SK-N-MC (cell line): ENCODE measurements around the gene CACNB2.

ENCODE experiments used
- DNase-seq: peaks from one replicate; pipeline ENCODE4 v3.0.0-alpha.2; 2011; ENCODE audit warnings: low read depth, low spot score
- H3K27ac ChIP-seq: fragments of 200-600 bp; sonication (generic); 2 replicates; pipeline ENCODE4 v1.5.1; 2016; ENCODE audit warnings: mixed run types
- H3K36me3 ChIP-seq: fragments of 200-600 bp; sonication (generic); 2 replicates; pipeline ENCODE4 v1.6.1; 2017; ENCODE audit warnings: antibody characterized with exemption, low read length, mixed read lengths; ENCODE audit not compliant: insufficient read depth
- H3K4me3 ChIP-seq: fragments of 200-600 bp; sonication (generic); 2 replicates; pipeline ENCODE4 v1.5.1; 2016
- H3K9ac ChIP-seq: fragments of 200-600 bp; sonication (generic); 2 replicates; pipeline ENCODE4 v1.8.0; 2017; ENCODE audit warnings: mixed run types, mixed read lengths; ENCODE audit not compliant: insufficient read length
- H3K9me3 ChIP-seq: fragments of 200-600 bp; sonication (generic); 2 replicates; pipeline ENCODE4 v1.6.1; 2017; ENCODE audit warnings: low read depth, mild to moderate bottlenecking, antibody characterized with exemption, low read length, moderate library complexity, mixed read lengths
- EZH2 ChIP-seq: fragments of 200-600 bp; sonication (generic); IDR thresholded peaks from one replicate; pipeline ENCODE4 v1.6.1; 2017; ENCODE audit warnings: antibody characterized with exemption
- FOXP2 ChIP-seq: optimal IDR thresholded peaks from 2 replicates; pipeline ENCODE3; 2011; ENCODE audit warnings: mild to moderate bottlenecking, moderate library complexity; ENCODE audit not compliant: insufficient read depth; ENCODE audit errors: extremely low read length, control extremely low read depth
- POLR2AphosphoS5 ChIP-seq: IDR thresholded peaks from 2 replicates; pipeline ENCODE4 v1.6.1; 2012; ENCODE audit warnings: mild to moderate bottlenecking, low read depth, low read length, borderline replicate concordance

CACNB2 gene

GRCh38 chr10:18209241-18209640, 69.0 kb downstream of the CACNB2 start:
- Histone ChIP-seq H3K36me3 (no peaks in the 10 kb centered on the region), H3K9me3 (no peaks in the 10 kb centered on the region), H3K27ac (no peak overlapping the region), H3K4me3 (no peak overlapping the region), H3K9ac (no peak overlapping the region)
- DNase-seq: no peak
- TF ChIP-seq POLR2AphosphoS5 (no peak), EZH2 (no peak), FOXP2 (no peak)

DNA sequence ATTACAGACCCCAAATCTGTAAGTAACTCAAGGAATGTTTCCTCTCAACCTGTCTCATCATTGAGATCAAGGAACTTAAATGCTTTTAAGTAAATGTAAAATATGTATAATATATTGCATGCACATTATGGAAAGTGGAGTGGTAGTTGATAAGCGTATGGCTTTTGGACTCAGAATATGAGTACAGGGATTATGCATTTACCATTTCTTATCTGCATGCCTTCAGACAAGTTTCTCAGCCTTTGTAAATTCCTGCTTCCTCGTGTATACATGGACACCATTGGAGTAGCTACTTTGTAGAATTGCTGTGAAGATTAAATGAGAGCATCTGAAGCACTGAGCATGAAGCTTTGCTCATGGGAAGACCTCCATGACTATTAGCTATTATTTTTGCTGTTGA, 70.5 kb downstream of the CACNB2 start:
- H3K27ac ChIP-seq: no peak overlapping the region
- H3K9me3 ChIP-seq: no peaks in the 10 kb centered on the region
- no peak overlapping the region for H3K9ac ChIP-seq
- TF ChIP-seq EZH2: no peak
- no peak for TF ChIP-seq FOXP2
- TF ChIP-seq POLR2AphosphoS5: no peak
- no peak overlapping the region for H3K4me3 ChIP-seq
- no peaks in the 10 kb centered on the region for H3K36me3 ChIP-seq
- no peak for DNase-seq

GRCh38 chr10:18211862-18212261, 71.6 kb downstream of the CACNB2 start:
- no peak overlapping the region for H3K9ac ChIP-seq
- H3K9me3 ChIP-seq: no peaks in the 10 kb centered on the region
- H3K27ac ChIP-seq: no peak overlapping the region
- TF ChIP-seq FOXP2: no peak
- no peaks in the 10 kb centered on the region for H3K36me3 ChIP-seq
- no peak for DNase-seq
- H3K4me3 ChIP-seq: no peak overlapping the region

- H3K4me3 ChIP-seq: no peak overlapping the region
- H3K9ac ChIP-seq: no peak overlapping the region
- H3K36me3 ChIP-seq: no peaks in the 10 kb centered on the region
- TF ChIP-seq POLR2AphosphoS5: no peak
- TF ChIP-seq EZH2: no peak
- no peak for TF ChIP-seq FOXP2
- no peak for DNase-seq
- H3K27ac ChIP-seq: no peak overlapping the region
- H3K9me3 ChIP-seq: no peaks in the 10 kb centered on the region
Measured at GRCh38 chr10:18213271-18213670, 73.0 kb downstream of the CACNB2 start.

GRCh38 chr10:18214691-18215563, 74.7 kb downstream of the CACNB2 start:
- TF ChIP-seq POLR2AphosphoS5 (no peak), EZH2 (no peak), FOXP2 (no peak)

GRCh38 chr10:18216482-18216881, 76.3 kb downstream of the CACNB2 start:
- H3K27ac ChIP-seq: no peak overlapping the region
- no peak for TF ChIP-seq FOXP2
- no peak for DNase-seq

More at GRCh38 chr10:18214691-18215563, 74.7 kb downstream of the CACNB2 start:
- H3K4me3 ChIP-seq: no peak overlapping the region
- H3K36me3 ChIP-seq: no peaks in the 10 kb centered on the region
- no peak overlapping the region for H3K27ac ChIP-seq
- peak overlapping the region; percentile 22 for H3K9ac ChIP-seq
- H3K9me3 ChIP-seq: no peaks in the 10 kb centered on the region
- no peak for DNase-seq

DNA sequence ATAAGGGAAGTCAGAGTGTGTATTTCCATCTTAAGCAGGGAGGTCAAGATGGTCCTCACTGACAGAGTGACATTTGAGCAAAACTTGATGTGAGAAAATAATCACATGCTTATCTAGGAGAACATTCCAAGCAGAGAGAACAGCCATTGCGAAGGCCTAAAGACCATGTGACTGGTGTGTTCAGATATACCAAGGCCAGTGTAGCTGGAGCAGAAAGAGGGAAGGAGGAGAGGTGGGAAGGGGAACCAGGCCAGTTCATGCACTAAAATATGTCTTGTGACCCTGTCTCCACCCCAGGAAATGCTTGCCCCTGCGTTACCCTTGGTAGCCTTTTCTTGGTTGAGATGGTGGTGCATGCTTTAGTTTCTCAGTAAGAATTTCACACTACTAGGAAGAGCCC, 77.4 kb downstream of the CACNB2 start:
- no peak overlapping the region for H3K27ac ChIP-seq
- no peak overlapping the region for H3K9ac ChIP-seq
- TF ChIP-seq FOXP2: no peak
- H3K9me3 ChIP-seq: no peaks in the 10 kb centered on the region
- no peak for DNase-seq
- no peaks in the 10 kb centered on the region for H3K36me3 ChIP-seq
- H3K4me3 ChIP-seq: no peak overlapping the region

More at GRCh38 chr10:18216482-18216881, 76.3 kb downstream of the CACNB2 start:
- H3K9ac ChIP-seq: no peak overlapping the region
- H3K4me3 ChIP-seq: no peak overlapping the region
- H3K9me3 ChIP-seq: no peaks in the 10 kb centered on the region
- no peaks in the 10 kb centered on the region for H3K36me3 ChIP-seq

DNA sequence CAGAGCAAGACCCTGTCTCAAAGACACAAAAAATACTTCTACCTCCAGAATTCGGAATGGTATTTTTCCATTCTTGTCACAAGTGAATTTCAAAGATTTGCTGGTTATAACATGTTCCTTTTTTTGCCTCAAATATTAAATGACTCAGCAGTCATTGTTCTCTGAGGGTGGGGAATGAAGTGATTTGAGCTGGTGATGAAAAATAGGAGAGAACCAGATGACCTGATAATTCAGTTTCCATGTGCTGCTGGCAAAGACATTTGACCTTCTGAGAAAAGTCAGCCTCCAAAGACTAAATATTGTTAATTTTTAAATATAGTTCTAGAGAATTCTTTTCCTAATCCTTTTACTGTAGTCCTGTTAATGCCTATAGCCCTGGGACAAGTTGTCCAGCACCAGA, 78.9 kb downstream of the CACNB2 start:
- no peak for DNase-seq
- no peak for TF ChIP-seq FOXP2
- no peak for TF ChIP-seq EZH2
- TF ChIP-seq POLR2AphosphoS5: no peak
- no peak overlapping the region for H3K4me3 ChIP-seq

DNA sequence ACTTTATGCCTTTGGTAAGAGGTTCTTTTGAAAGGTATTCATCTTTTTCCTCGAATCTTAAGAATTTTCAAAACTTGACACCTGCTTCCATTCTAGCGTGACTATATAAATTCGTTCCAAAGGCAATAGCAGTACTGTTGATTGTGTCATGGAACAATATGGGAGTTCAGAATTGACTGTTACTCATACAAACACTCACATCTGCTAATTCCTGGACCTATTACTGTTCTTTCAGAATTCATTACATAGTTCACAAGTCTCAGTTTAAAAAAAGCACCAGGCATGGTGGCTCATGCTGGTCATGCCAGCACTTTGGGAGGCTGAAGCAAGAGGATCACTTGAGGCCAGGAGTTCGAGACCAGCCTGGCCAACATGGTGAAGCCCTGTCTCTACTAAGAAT, 80.9 kb downstream of the CACNB2 start:
- H3K36me3 ChIP-seq: no peaks in the 10 kb centered on the region
- DNase-seq: no peak
- H3K4me3 ChIP-seq: no peak overlapping the region
- no peak overlapping the region for H3K27ac ChIP-seq
- H3K9me3 ChIP-seq: no peaks in the 10 kb centered on the region
- TF ChIP-seq EZH2: no peak
- no peak for TF ChIP-seq POLR2AphosphoS5
- no peak for TF ChIP-seq FOXP2
- no peak overlapping the region for H3K9ac ChIP-seq

More for the DNA sequence above, 78.9 kb downstream of the CACNB2 start:
- Histone ChIP-seq H3K9me3 (no peaks in the 10 kb centered on the region), H3K9ac (no peak overlapping the region), H3K36me3 (no peaks in the 10 kb centered on the region), H3K27ac (no peak overlapping the region)
